ENCODE data around the gene DNAH10.

The DNAH10 gene

DNA sequence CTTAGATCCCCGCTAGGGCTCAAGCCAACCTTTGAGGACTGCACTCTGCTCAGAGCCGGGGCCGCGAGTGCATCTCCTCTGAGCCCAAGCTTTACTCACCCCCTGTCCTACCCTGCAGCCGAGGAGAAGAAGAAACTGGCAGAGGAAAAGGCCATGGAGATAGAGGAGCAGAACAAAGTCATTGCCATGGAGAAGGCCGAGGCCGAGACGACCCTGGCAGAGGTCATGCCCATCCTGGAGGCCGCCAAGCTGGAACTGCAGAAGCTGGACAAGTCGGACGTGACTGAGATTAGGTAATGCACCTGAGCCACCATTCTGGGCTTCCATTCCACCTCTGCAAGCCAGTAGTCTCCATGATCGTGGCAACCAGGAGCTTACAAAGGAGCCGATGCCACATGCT lies 140.7 kb downstream of the DNAH10 start:
- no peak overlapping the region for H3K4me3 ChIP-seq (ENCODE audit: low read depth, low read length)
- no peak for TF ChIP-seq POLR2A (IDR thresholded peaks at IDR 0.05; ENCODE audit: extremely low read depth, insufficient read length)
- TF ChIP-seq MYC (IDR thresholded peaks at IDR 0.05; ENCODE audit: low read depth, low read length), result no peak
- TF ChIP-seq, protein P1, sequence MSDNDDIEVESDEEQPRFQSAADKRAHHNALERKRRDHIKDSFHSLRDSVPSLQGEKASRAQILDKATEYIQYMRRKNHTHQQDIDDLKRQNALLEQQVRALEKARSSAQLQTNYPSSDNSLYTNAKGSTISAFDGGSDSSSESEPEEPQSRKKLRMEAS (IDR thresholded peaks at IDR 0.05; ENCODE audit: low read depth, low read length), result no peak
- TF ChIP-seq, protein P2, sequence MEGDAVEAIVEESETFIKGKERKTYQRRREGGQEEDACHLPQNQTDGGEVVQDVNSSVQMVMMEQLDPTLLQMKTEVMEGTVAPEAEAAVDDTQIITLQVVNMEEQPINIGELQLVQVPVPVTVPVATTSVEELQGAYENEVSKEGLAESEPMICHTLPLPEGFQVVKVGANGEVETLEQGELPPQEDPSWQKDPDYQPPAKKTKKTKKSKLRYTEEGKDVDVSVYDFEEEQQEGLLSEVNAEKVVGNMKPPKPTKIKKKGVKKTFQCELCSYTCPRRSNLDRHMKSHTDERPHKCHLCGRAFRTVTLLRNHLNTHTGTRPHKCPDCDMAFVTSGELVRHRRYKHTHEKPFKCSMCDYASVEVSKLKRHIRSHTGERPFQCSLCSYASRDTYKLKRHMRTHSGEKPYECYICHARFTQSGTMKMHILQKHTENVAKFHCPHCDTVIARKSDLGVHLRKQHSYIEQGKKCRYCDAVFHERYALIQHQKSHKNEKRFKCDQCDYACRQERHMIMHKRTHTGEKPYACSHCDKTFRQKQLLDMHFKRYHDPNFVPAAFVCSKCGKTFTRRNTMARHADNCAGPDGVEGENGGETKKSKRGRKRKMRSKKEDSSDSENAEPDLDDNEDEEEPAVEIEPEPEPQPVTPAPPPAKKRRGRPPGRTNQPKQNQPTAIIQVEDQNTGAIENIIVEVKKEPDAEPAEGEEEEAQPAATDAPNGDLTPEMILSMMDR (IDR thresholded peaks at IDR 0.05; ENCODE audit: low read depth, low read length), result no peak
- no peak for DNase-seq (ENCODE audit: low read depth)

DNA sequence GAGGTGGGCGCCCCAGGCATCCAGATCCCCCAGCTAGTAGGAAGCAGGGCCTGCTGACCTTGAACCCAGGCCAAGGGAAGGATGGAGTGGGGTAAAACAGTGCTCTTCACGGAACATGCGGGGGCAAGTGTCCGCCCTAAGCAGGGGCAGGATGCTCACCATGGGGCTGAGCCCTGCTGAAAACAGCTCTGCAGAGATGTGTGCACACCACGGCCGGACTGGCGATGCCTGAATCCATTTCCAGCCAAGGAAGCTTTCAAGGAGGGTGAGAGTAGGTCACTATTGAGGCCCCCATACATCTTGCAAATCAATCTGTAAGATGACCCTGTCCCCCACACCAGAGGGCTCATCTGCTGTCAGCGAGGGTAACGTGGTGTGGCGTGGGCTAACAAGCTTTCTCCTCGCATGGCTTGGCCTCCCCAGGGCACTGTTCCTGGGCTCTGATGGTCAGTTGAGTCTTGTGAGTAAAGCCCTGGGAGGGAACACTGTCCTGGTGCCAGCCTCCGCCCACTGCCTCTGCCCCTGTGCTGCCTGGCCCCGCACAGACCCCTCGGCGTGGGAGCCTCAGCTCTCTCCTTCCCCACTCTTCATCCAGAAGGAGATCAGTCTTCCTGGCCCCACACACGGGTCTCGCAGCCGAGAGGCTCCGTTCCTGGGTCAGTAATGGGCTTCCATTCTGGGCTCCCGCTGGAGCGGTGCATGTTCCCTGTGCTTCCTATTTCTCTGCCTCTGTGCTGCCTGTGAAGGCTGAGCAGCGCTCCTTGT lies 141.4 kb downstream of the DNAH10 start:
- DNase-seq (ENCODE audit: low read depth), result no peak
- TF ChIP-seq POLR2A (IDR thresholded peaks at IDR 0.05; ENCODE audit: extremely low read depth, insufficient read length) (no peak), MYC (IDR thresholded peaks at IDR 0.05; ENCODE audit: low read depth, low read length) (no peak)
- TF ChIP-seq, protein P2 (IDR thresholded peaks at IDR 0.05; ENCODE audit: low read depth, low read length), result no peak
- TF ChIP-seq, protein P1 (IDR thresholded peaks at IDR 0.05; ENCODE audit: low read depth, low read length), result no peak
- no peak overlapping the region for H3K4me3 ChIP-seq (ENCODE audit: low read depth, low read length)

DNA sequence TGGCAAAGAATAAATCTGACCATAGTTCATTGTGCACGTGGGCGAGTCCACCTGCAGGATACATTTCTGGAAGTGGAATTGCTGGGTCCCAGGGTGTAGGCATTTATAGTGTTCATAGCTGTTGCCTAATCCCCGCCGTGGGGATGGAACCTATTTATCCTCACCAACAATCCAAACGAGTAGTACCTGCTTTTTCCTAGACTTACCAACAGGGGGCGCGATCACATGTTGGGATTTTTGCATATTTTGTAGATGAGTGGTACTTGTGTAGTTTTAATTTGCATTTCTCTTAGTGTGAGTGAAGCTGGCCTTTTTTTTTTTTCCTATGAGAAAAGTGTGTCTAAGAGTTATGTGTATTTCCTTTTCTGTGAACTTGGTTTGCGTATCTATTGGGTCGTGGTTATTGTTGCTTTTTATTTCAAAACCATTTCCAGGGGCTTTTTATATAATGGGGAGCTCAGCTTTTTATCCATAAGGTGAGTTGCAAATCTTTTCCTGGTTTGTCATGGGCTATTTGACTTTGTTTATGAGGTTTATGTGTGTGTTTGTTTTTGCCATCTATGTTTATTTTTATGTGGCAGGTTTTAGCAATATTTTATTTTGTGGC lies 143.3 kb downstream of the DNAH10 start:
- peak; percentile 83 for DNase-seq (ENCODE audit: low read depth)
- TF ChIP-seq POLR2A (IDR thresholded peaks at IDR 0.05; ENCODE audit: extremely low read depth, insufficient read length), result no peak
- TF ChIP-seq, protein P2 (IDR thresholded peaks at IDR 0.05; ENCODE audit: low read depth, low read length), result peak; percentile 93
- TF ChIP-seq, protein P1 (IDR thresholded peaks at IDR 0.05; ENCODE audit: low read depth, low read length), result peak; percentile 79
- peak; percentile 36; the same call in 1 of the 2 replicates for TF ChIP-seq MYC (IDR thresholded peaks at IDR 0.05; ENCODE audit: low read depth, low read length)

DNA sequence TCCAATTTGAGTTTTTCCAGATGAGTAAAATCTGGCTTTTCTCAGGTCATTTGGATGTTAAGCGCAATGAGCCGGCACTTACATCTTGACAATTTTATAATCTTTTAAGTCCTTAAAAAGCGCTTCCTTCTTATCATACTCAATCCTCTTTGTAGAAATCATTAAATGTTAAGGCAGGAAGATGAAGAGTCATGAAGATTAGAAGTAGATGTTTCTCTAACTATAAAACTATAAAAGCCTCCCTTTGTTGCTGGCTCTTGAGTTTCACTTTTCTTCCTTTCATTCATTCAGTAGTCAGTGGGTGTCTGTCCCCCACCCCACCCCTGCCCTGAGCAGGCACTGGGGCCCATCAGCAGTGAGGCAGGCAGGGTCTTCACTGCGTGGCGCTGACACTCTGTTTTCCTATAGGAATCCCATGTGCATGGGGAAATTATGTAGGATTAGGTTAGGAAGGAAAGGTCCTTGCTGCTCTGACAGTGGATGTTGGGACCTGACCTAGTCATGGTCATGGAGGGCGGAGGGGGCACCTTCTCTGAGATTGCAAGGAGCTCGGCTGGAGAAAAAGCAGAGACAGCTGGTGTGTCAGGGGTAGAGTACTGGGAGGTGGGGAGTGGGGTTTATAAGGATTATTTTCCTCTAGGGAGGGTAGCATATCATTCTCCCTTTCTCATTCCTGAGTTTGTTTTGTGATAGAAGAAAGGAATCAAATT lies 144.8 kb downstream of the DNAH10 start:
- TF ChIP-seq POLR2A (IDR thresholded peaks at IDR 0.05; ENCODE audit: extremely low read depth, insufficient read length) (no peak), MYC (IDR thresholded peaks at IDR 0.05; ENCODE audit: low read depth, low read length) (no peak)
- TF ChIP-seq, protein P2 (IDR thresholded peaks at IDR 0.05; ENCODE audit: low read depth, low read length), result no peak
- TF ChIP-seq, protein P1 (IDR thresholded peaks at IDR 0.05; ENCODE audit: low read depth, low read length), result no peak

More for the DNA sequence above, 143.3 kb downstream of the DNAH10 start:
- no peak overlapping the region for H3K4me3 ChIP-seq (ENCODE audit: low read depth, low read length)

DNA sequence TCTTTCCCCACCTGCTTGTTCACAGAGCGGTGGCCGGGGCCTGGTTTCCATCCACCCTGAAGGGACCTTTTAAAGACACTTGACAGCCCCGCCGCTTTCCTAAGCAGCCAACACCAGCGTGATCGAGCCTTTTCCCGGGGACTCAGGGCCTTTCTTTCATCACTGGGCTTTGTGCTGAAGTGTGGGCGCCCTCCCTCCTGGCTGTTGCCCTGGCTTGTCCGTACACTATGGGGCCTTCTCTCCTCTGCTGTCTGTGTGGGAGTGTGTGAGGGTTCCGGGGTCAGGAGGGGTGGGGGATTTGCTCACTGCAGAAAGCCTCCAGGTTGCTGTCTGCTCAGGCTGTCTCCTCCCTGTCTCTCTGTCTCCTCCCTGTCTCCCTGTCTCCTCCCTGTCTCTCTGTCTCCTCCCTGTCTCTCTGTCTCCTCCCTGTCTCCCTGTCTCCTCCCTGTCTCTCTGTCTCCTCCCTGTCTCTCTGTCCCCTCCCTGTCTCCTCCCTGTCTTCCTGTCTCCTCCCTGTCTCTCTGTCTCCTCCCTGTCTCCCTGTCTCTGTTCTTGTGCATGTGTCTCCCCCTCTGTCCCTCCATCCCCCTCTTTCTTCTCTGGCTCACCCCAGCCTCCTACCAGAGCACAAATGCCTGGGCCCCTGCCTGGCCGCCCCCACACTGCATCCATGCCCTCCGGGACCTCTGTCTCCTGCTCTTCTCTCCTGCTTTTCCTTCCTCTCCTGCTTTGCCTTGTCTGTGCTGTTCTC lies 145.8 kb downstream of the DNAH10 start:
- TF ChIP-seq MYC (IDR thresholded peaks at IDR 0.05; ENCODE audit: low read depth, low read length), result no peak
- TF ChIP-seq, protein P1 (IDR thresholded peaks at IDR 0.05; ENCODE audit: low read depth, low read length), result no peak
- TF ChIP-seq POLR2A (IDR thresholded peaks at IDR 0.05; ENCODE audit: extremely low read depth, insufficient read length), result no peak
- TF ChIP-seq, protein P2 (IDR thresholded peaks at IDR 0.05; ENCODE audit: low read depth, low read length), result no peak
- H3K4me3 ChIP-seq (ENCODE audit: low read depth, low read length), result no peak overlapping the region
- DNase-seq (ENCODE audit: low read depth), result peak; percentile 70

More for the DNA sequence above, 144.8 kb downstream of the DNAH10 start:
- no peak for DNase-seq (ENCODE audit: low read depth)
- no peak overlapping the region for H3K4me3 ChIP-seq (ENCODE audit: low read depth, low read length)

Measured in NB4 (cell line).